Vagina (tissue), 2 donors: ENCODE results near the gene MYH14. TPM values are rescaled to one million over a fixed set of nuclear protein-coding genes. Genes with fewer than 3 reads are reported as not detected.

Experiments
- DNase-seq, 2 donors: peaks; one replicate each; pipeline ENCODE4 v3.0.0-alpha.2; 2017; ENCODE audit errors: extremely low spot score in 2 of 2
- H3K27ac ChIP-seq: fragments of 200-600 bp; sonication (generic); one replicate; pipeline ENCODE4 v1.5.1; 2019
- H3K27me3 ChIP-seq: fragments of 200-600 bp; sonication (generic); one replicate; pipeline ENCODE4 v1.5.1; 2019
- H3K36me3 ChIP-seq, 2 donors: fragments of 200-600 bp; sonication (generic); one replicate each; pipeline ENCODE4 v1.5.1; 2017 to 2019
- H3K4me1 ChIP-seq: fragments of 200-600 bp; sonication (generic); one replicate; pipeline ENCODE4 v1.5.1; 2019
- H3K4me3 ChIP-seq, 2 donors: fragments of 200-600 bp; sonication (generic); 1 replicate in 1 of 2; 2 replicates in 1 of 2; pipeline ENCODE4 v1.5.1; 2016 to 2019
- H3K9me3 ChIP-seq: fragments of 200-600 bp; sonication (generic); one replicate; pipeline ENCODE4 v1.5.1; 2019
- CTCF ChIP-seq, 3 experiments: fragments of 450-650 bp in 2 of 3; fragments of 200-600 bp in 1 of 3; sonication (generic) in 1 of 3; IDR thresholded peaks; one replicate each; pipeline ENCODE4 v1.5.1; 2017 to 2019; ENCODE audit warnings: antibody characterized with exemption in 3 of 3, mild to moderate bottlenecking in 2 of 3, moderate library complexity in 2 of 3
- POLR2A ChIP-seq, 2 donors: fragments of 450-650 bp; IDR thresholded peaks; one replicate each; pipeline ENCODE4 v1.6.1; 2017; ENCODE audit warnings: antibody characterized with exemption in 2 of 2, mild to moderate bottlenecking in 2 of 2, moderate library complexity in 2 of 2
- POLR2AphosphoS5 ChIP-seq, 2 donors: sonication (generic); formaldehyde crosslinking; IDR thresholded peaks; one replicate each; pipeline ENCODE4 v1.9.0; 2017; ENCODE audit warnings: antibody characterized with exemption in 2 of 2, mild to moderate bottlenecking in 2 of 2, low read depth in 1 of 2; ENCODE audit not compliant: insufficient read depth in 1 of 2
- intact Hi-C: fragments of 100-400 bp; cut with DNase I; formaldehyde crosslinking; loops from one replicate; pipeline ENCODE4 v1.15.1; 2023
- total RNA-seq: library from RNA; depleted of rRNA; stranded (reverse); fragments of >200 nt; gene quantifications from one replicate; pipeline ENCODE4 v1.2.3, GENCODE V29; 2016

Gene MYH14
- total RNA-seq, 1 donor from 2014 or later: 51.6 TPM

GRCh38 chr19:50311723-50312635, 108.6 kb downstream of the MYH14 start:
- H3K27me3 ChIP-seq: peaks cover 25% of the 10 kb centered on the region
- no peak for TF ChIP-seq CTCF (IDR thresholded peaks at IDR 0.05)
- TF ChIP-seq POLR2A (IDR thresholded peaks at IDR 0.05): no peak
- TF ChIP-seq POLR2AphosphoS5 (IDR thresholded peaks at IDR 0.05; ENCODE audit: insufficient read depth in 1 of 2, low read depth in 1 of 2): no peak

GRCh38 chr19:50312967-50313811, 109.8 kb downstream of the MYH14 start:
- no peaks in the 10 kb centered on the region for H3K36me3 ChIP-seq
- peaks cover 25% of the 10 kb centered on the region for H3K27me3 ChIP-seq
- no peaks in the 10 kb centered on the region for H3K4me1 ChIP-seq
- H3K27ac ChIP-seq: no peak overlapping the region
- DNase-seq: no peak
- no peaks in the 10 kb centered on the region for H3K9me3 ChIP-seq
- intact Hi-C loops: no loop called here
- TF ChIP-seq CTCF (IDR thresholded peaks at IDR 0.05) (no peak), POLR2AphosphoS5 (IDR thresholded peaks at IDR 0.05; ENCODE audit: insufficient read depth in 1 of 2, low read depth in 1 of 2) (no peak), POLR2A (IDR thresholded peaks at IDR 0.05) (no peak)
- no peak overlapping the region for H3K4me3 ChIP-seq

More at GRCh38 chr19:50311723-50312635, 108.6 kb downstream of the MYH14 start:
- Histone ChIP-seq H3K36me3 (no peaks in the 10 kb centered on the region), H3K27ac (no peak overlapping the region), H3K9me3 (no peaks in the 10 kb centered on the region), H3K4me3 (no peak overlapping the region), H3K4me1 (no peaks in the 10 kb centered on the region)
- intact Hi-C loops: no loop called here
- DNase-seq: no peak

GRCh38 chr19:50313812-50314536, 110.6 kb downstream of the MYH14 start:
- Histone ChIP-seq H3K9me3 (no peaks in the 10 kb centered on the region), H3K36me3 (no peaks in the 10 kb centered on the region), H3K27me3 (peaks cover 25% of the 10 kb centered on the region), H3K27ac (no peak overlapping the region), H3K4me1 (no peaks in the 10 kb centered on the region), H3K4me3 (no peak overlapping the region)
- TF ChIP-seq POLR2A (IDR thresholded peaks at IDR 0.05): no peak
- no peak for TF ChIP-seq POLR2AphosphoS5 (IDR thresholded peaks at IDR 0.05; ENCODE audit: insufficient read depth in 1 of 2, low read depth in 1 of 2)
- no peak for TF ChIP-seq CTCF (IDR thresholded peaks at IDR 0.05)
- no peak for DNase-seq
- intact Hi-C loops: no loop called here

GRCh38 chr19:50314724-50315708, 111.6 kb downstream of the MYH14 start:
- TF ChIP-seq POLR2A (IDR thresholded peaks at IDR 0.05): no peak
- no peak for TF ChIP-seq POLR2AphosphoS5 (IDR thresholded peaks at IDR 0.05; ENCODE audit: insufficient read depth in 1 of 2, low read depth in 1 of 2)
- TF ChIP-seq CTCF (IDR thresholded peaks at IDR 0.05): no peak
- Histone ChIP-seq H3K4me1 (no peaks in the 10 kb centered on the region), H3K4me3 (no peak overlapping the region), H3K9me3 (no peaks in the 10 kb centered on the region), H3K36me3 (no peaks in the 10 kb centered on the region), H3K27me3 (peaks cover 25% of the 10 kb centered on the region), H3K27ac (no peak overlapping the region)
- DNase-seq: no peak
- intact Hi-C loops: no loop called here
